PC-9 (cell line): Measurements from ENCODE around the gene STYXL1. TPM values are rescaled to one million over a fixed set of nuclear protein-coding genes. Genes with fewer than 3 reads are reported as not detected.
A peak's percentile ranks its signal among the peaks of the same experiment; 100 is the strongest.
"Not testable (repeated sequence)": the region's sequence is repeated elsewhere in the genome, so short reads cannot be mapped to it uniquely, and the experiment has no call there.

Experiments used
- BruUV-seq: library from RNA; stranded (reverse); fragments of 400-500 nt; replicated peaks from 2 replicates; lab custom pipeline; 2021; lab: Mats Ljungman, UMichigan
- CTCF ChIA-PET: fragments of 300-600 bp; sonication (Branson Sonifier 250); formaldehyde crosslinking; loops from one replicate; lab custom pipeline; 2022; ENCODE audit warnings: antibody characterized with exemption; lab: Charles Lee
- POLR2A ChIA-PET: fragments of 300-600 bp; sonication (Branson Sonifier 250); formaldehyde crosslinking; loops from one replicate; lab custom pipeline; 2022; ENCODE audit warnings: antibody characterized with exemption; ENCODE audit not compliant: unreplicated experiment; lab: Charles Lee
- DNase-seq, 2 experiments: peaks; one replicate each; pipeline versions ENCODE4 v3.0.0 to v3.0.0-alpha.2; 2015 to 2022; ENCODE audit warnings: mixed read lengths in 1 of 2
- H2AFZ ChIP-seq: fragments of 200-600 bp; sonication (generic); 2 replicates; pipeline ENCODE4 v1.8.1; 2017; ENCODE audit warnings: antibody characterized with exemption
- H3F3A ChIP-seq: fragments of 200-600 bp; sonication (generic); 2 replicates; pipeline ENCODE4 v1.8.1; 2017; ENCODE audit warnings: antibody characterized with exemption, mild to moderate bottlenecking, low read depth; ENCODE audit not compliant: insufficient read depth
- H3K27ac ChIP-seq: fragments of 200-600 bp; sonication (generic); 2 replicates; pipeline ENCODE4 v1.6.1; 2016; ENCODE audit warnings: mixed run types
- H3K27me3 ChIP-seq: fragments of 200-600 bp; sonication (generic); 2 replicates; pipeline ENCODE4 v1.6.1; 2016; ENCODE audit warnings: low read depth, mixed run types; ENCODE audit not compliant: insufficient read depth
- H3K36me3 ChIP-seq: fragments of 200-600 bp; sonication (generic); 2 replicates; pipeline ENCODE4 v1.6.1; 2016; ENCODE audit warnings: low read depth, mixed run types
- H3K4me1 ChIP-seq: fragments of 200-600 bp; sonication (generic); replicated peaks from 2 replicates; pipeline ENCODE4 v1.6.1; 2016; ENCODE audit warnings: mixed run types; ENCODE audit not compliant: insufficient read depth
- H3K4me2 ChIP-seq: fragments of 200-600 bp; sonication (generic); 2 replicates; pipeline ENCODE4 v1.6.1; 2017; ENCODE audit warnings: mixed run types
- H3K4me3 ChIP-seq: fragments of 200-600 bp; sonication (generic); 2 replicates; pipeline ENCODE4 v1.6.1; 2016; ENCODE audit warnings: mixed run types
- H3K79me2 ChIP-seq: fragments of 200-600 bp; sonication (generic); 2 replicates; pipeline ENCODE4 v1.6.1; 2017; ENCODE audit warnings: low read depth, mixed run types
- H3K9me2 ChIP-seq: fragments of 200-600 bp; sonication (generic); 2 replicates; pipeline ENCODE4 v1.8.1; 2017; ENCODE audit warnings: mild to moderate bottlenecking; ENCODE audit not compliant: insufficient read depth
- H3K9me3 ChIP-seq: fragments of 200-600 bp; sonication (generic); 2 replicates; pipeline ENCODE4 v1.8.1; 2016; ENCODE audit warnings: low read depth; ENCODE audit not compliant: insufficient read depth
- H4K20me1 ChIP-seq: fragments of 200-600 bp; sonication (generic); 2 replicates; pipeline ENCODE4 v1.8.1; 2017; ENCODE audit not compliant: insufficient read depth
- CTCF ChIP-seq: fragments of 200-600 bp; sonication (generic); conservative IDR thresholded peaks from 2 replicates; pipeline ENCODE4 v1.6.1; 2017; ENCODE audit warnings: mixed run types, antibody characterized with exemption, mild to moderate bottlenecking, moderate library complexity
- EZH2 ChIP-seq: fragments of 200-600 bp; sonication (generic); IDR thresholded peaks from 2 replicates; pipeline ENCODE4 v1.8.0; 2017; ENCODE audit warnings: antibody characterized with exemption, low read depth
- intact Hi-C: fragments of 100-400 bp; cut with micrococcal nuclease; formaldehyde crosslinking; loops from one replicate; pipeline ENCODE4 v1.10.0; 2022; ENCODE audit not compliant: unreplicated experiment
- total RNA-seq: library from RNA; stranded (reverse); gene quantifications from 2 replicates; pipeline ENCODE4 v1.2.3, GENCODE V29; 2021

The STYXL1 gene
- total RNA-seq, 1 experiment from 2014 or later, result 77.7 TPM

DNA sequence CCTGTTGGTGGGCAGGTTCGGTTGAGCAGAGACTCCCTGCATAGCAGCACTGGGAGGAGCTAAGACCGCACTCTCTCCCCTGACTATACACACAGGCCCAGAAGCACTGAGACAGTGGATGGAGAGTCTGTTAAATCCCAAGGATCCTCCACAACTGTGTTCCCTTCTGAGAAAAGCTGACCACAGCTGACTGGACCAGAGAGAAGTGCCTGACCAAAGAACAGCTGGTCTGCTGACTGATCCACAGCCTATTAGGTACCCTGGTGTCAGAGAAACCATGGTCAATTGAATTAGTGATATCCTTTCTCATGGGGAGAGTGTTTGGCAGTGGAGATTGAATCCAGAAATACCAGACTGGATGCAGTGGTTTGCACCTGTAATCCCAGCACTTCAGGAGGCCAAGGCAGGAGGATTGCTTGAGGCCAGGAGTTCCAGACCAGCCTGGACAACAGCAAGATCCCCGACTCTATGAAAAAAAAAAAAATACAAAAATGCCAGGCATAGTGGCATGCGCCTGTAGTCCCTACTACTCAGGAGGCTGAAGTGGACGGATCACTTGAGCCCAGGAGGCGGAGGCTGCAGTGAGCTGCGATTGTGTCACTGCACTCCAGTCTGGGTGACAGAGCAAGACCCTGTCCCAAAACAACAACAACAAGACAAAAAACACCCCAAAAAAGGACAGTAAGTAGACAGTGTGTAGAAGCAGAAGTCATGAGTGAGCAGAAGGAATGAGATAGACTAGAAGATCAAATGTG is 25.6 kb downstream of the STYXL1 start:
- Histone ChIP-seq H3K4me3 (no peak overlapping the region), H3F3A (peaks cover 2% of the 10 kb centered on the region; the same call in 1 of the 2 replicates), H2AFZ (no peak overlapping the region), H3K79me2 (no peaks in the 10 kb centered on the region), H3K9me2 (no peaks in the 10 kb centered on the region), H3K4me2 (no peak overlapping the region), H3K27ac (no peak overlapping the region), H3K4me1 (no peaks in the 10 kb centered on the region), H3K9me3 (no peaks in the 10 kb centered on the region), H4K20me1 (no peaks in the 10 kb centered on the region), H3K27me3 (no peaks in the 10 kb centered on the region), H3K36me3 (no peaks in the 10 kb centered on the region)
- CTCF ChIA-PET, result interaction anchor here (0.6 to 2.9 kb wide), 2 partner anchors 156 to 292 kb away, joined by 3 to 17 read pairs; no protein-coding TSS in a partner anchor
- intact Hi-C loops, result no loop called here
- TF ChIP-seq CTCF (no peak), EZH2 (no peak)
- no TSS peak for BruUV-seq
- POLR2A ChIA-PET, result no interaction called here
- no peak for DNase-seq

DNA sequence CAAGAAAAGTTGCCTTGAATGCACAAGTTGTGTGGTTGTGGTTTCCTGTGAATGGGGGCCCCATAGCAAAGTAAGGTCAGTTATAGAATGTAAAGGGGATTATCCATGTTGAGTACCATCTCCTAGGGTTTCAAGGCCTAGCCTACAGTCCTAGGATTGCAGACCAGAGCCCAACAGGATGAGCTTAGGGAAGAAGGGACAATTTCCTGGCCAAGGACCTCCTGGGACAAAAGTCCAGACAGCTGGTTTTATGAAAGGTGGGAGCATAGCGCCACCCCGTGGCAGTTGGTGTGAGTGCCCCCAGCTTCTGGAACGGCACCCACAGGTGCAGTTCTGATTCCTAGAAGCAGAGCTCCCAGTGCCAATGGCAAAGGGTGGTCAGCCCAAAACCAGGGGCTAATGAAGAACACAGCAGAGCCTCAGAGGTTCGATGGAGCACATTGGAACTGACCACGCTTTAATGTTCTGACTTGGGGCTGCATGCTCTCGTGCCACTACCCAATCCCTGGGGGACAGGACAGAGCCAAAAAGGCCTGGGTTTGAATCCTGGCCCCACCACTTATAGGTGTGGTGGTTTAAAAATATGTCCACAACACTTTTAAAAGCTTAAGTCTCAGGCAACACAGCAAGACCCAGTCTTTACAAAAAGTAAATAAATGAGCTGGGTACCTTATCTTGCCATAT is 27.6 kb downstream of the STYXL1 start:
- Histone ChIP-seq H3K9me3 (no peaks in the 10 kb centered on the region), H3K4me2 (no peak overlapping the region), H3K4me1 (no peaks in the 10 kb centered on the region), H3F3A (peaks cover 4% of the 10 kb centered on the region; the same call in 1 of the 2 replicates), H2AFZ (no peak overlapping the region), H4K20me1 (no peaks in the 10 kb centered on the region), H3K9me2 (no peaks in the 10 kb centered on the region), H3K27ac (no peak overlapping the region), H3K27me3 (no peaks in the 10 kb centered on the region), H3K4me3 (no peak overlapping the region), H3K36me3 (0 out of 2 replicates have a peak, but pooled peaks cover 3% of the 10 kb centered on the region), H3K79me2 (no peaks in the 10 kb centered on the region)
- ChIA-PET CTCF (interaction anchor here (0.5 to 2.9 kb wide), 9 partner anchors 23 to 936 kb away, joined by 3 to 17 read pairs (median 4); partner anchors contain the start of genes MDH2 and STYXL1), POLR2A (interaction anchor here (0.6 kb wide), 2 partner anchors 76 to 271 kb away, joined by 3 to 4 read pairs; no protein-coding TSS in a partner anchor)
- BruUV-seq, result no TSS peak
- peak; percentile 51 to 78 for DNase-seq
- intact Hi-C loops, result loop anchor here (1.0 kb wide), 1 partner anchor 154 kb away; no protein-coding TSS in a partner anchor
- no peak for TF ChIP-seq EZH2
- TF ChIP-seq CTCF, result peak; percentile 88

GRCh38 chr7:76018520-76018919 is 29.3 kb downstream of the STYXL1 start:
- H3K79me2 ChIP-seq, H4K20me1 ChIP-seq, intact Hi-C loops, H2AFZ ChIP-seq, H3K27me3 ChIP-seq, H3K4me1 ChIP-seq, H3F3A ChIP-seq, H3K9me2 ChIP-seq, BruUV-seq, DNase-seq, H3K27ac ChIP-seq, H3K4me3 ChIP-seq, H3K36me3 ChIP-seq, H3K9me3 ChIP-seq, H3K4me2 ChIP-seq: not testable (repeated sequence)
- POLR2A ChIA-PET, result interaction anchor here (0.7 kb wide), 1 partner anchor 128 kb away, joined by 4 read pairs; no protein-coding TSS in a partner anchor
- CTCF ChIA-PET, result interaction anchor here (0.6 kb wide), 1 partner anchor 69 kb away, joined by 3 read pairs; no protein-coding TSS in a partner anchor
